Measurements from ENCODE around the gene IGFBP7.

IGFBP7 gene

DNA sequence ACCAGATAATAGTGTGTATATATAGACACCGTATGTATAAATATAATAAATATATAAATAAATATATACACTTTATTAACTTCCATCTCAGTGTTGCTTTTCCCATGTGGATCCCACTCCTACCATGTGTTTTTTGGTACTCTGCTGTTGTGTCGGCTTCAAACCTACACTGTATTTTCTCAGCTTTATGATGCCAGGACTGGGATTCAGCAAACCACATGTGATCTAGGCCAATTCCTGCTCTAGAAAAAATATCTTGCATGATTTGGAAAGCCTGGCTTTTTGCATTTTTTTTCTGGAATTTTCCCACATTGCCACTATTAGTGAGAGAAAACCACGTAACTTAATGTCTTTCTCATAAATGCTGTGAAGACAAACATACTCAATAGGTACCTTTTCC, 75.7 kb downstream of the IGFBP7 start:
- FAIRE-seq = no peak

DNA sequence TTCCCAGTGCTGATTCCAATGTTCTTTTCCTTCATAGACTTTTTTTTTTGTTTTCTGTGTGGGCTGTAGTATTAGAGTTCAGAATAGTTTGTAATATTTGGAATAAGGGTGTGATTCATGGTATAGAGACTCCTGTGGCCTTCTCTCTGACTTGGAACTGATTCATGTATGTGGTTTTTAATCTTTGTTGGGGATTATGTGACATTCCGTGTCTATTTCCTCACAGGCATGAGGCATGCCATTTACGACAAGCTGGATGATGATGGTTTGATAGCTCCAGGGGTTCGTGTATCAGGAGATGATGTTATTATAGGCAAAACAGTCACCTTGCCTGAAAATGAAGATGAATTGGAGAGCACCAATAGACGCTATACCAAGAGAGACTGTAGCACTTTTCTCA, 87.1 kb downstream of the IGFBP7 start:
- FAIRE-seq = no peak

DNA sequence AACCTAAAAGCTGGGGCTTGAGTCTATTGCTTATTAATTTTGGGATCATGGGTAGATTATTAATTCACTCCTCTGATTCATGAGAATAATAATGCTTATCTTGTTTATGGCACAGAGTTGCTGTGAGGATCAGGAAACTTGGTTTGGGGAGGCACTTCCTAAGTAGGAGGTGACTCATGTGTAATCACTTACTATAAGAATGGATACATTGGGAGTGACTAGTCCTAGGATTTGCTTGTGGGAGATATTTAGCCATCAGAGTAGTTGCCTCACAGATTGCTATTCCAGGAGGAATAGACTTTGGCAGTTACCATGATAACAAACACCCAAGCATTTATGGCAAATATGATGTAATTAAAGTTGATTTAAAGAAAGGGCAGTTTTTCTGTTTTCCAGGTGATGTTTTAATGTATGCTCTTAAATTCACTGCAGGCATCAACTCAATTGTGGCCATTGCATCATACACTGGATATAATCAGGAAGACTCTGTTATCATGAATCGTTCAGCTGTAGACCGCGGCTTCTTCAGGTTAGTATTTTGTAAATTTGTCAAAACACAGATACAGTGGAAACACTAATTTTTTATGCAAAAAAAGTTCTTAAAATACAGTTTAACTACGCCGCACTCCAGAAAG, 89.6 kb downstream of the IGFBP7 start:
- no peak for FAIRE-seq

DNA sequence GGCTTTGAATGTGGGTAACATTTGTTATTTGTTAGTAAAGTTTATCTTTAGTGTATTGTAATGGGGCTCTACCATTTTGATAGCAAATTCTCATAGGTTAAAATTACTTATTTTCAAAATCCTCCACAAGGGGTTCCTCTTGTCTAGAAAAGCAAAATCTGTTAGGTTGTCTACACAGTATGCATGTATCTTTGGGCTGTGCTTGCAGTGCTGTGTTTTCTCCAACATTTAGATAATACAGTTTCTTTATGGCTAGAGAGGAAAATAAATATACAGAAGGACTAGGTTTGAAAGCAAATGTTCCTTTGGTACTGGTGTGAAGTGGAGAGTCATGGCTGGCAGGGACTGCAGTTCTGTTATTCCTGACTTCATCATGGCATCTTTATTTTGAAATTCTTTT, 91.2 kb downstream of the IGFBP7 start:
- FAIRE-seq = no peak

DNA sequence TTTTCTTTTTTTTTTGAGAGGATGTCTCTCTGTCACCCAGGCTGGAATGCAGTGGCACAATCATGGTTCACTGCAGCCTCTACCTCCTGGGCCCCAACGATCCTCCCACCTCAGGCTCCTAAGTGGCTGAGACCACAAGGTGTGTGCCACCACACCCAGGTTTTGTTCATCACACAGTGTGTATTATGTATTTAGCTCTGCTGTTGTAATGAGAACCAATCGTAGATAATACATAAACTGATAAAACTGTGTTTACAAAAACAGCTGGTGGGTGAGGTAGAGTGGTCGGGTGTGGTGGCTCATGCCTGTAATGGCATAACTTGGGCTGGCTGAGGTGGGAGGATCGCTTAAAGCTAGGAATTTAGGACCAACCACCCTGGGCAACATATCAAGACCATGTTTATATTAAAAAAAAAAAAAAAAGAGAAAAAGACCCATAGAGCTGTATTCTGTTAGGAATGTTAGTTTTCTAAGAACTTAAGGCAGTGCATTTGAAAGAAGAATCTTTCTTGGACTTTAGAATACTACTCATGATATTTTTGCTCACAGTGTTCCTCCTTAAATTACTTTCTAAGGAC, 96.6 kb downstream of the IGFBP7 start:
- FAIRE-seq = no peak

DNA sequence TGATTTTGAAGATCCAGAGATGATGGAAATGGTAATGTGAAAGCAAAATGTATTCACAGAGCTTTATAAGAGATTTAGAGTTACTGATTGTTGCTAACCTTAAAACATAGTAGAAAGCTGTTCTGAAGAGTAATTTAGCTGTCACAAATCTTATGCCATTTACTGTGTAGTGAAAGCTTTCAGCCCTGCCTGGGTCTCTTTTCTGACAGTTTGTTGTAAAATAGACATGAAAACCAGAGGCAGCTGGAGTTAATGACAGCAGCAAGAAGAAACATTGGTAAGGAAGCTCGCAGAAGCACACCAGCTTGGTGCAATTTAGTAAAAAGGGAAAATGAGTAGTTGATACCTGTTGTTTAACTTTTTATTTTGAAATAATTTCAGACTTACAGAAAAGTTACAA, 110.4 kb downstream of the IGFBP7 start:
- FAIRE-seq = no peak

DNA sequence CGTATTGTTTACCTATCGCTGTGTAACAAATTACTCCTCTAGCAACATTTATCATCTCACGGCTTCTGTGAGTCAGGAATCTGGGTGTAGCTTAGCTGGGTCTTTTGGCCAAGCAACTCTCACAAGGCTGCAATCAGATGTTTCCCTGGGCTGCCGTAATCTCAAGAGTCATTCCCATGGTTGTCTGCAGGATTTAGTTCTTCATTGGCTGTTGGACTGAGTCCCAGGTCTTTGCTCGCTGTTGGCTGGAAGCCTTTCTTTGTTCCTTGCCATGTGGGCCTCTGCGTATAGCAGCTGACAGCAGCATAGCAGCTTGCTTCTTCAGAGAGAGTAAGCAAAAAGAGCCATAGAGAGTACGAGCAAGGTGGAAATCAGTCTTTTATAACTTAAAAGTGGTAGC, 114.7 kb downstream of the IGFBP7 start:
- FAIRE-seq = no peak

DNA sequence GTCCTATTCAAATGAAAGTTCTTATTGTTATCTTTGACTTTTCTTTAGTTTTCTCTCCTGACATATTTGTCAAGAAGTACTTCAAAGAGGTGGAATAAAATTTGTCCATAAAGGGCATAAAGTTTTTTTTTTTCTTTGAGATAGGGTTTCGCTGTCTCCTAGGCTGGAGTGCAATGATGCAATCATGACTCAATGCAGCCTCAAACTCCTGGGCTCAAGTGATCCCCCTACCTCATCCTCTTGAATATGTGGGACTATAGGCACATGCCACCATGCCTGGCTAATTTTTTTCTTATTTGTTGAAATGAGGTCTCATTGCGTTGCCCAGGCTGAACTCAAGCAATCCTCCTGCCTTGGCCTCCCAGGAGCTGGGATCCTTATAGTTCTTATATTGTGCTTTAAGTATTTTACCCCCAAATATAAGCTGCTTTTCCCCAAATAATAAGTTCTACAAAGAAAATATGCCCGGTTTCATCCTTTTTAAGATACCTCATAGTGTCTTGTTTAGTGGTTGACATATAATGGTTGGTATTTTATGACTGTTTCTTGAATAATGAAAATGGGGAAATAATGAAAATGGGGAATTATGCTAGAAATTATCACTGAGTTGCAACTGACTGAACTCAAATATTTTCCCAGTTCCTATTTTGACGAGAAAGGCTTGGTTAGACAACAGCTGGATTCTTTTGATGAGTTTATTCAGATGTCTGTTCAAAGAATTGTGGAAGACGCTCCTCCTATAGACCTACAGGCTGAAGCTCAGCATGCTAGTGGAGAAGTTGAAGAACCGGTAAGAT, 119.9 kb downstream of the IGFBP7 start:
- no peak for FAIRE-seq

DNA sequence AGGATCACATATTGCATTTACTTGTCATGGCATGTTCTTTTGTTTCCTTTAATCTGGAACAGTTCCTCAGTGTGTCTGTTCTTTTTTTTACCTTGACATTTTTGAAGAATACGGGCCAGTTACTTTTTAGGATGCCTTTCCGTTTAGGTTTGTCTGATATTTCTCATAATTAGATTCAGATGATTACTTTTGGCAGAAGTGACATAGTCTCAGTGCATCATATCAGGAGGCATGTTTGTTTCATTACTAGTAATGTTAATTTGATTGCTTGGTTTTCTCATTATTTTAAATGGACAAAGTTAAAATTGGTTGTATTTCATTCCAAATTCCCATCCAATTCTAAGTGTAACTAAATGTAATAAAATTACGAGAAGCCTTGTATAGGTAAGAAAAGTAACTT, 123.2 kb downstream of the IGFBP7 start:
- FAIRE-seq = no peak

DNA sequence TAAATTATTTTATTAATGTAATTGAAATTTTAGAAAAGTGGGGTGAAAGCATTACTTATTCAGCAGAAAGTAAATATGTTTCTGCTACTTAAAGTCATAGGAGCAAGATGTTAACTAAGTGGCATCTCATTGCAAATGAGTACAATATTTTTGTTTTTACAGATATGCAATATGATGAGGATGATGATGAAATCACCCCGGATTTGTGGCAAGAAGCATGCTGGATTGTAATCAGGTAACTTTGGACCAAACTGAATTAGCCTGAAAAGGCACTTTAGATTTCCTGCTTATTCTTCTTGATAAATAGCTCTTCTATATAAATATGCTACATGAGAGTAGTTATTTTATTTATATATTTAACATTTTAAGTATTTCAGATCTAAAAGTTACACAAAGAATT, 124.0 kb downstream of the IGFBP7 start:
- FAIRE-seq = no peak

DNA sequence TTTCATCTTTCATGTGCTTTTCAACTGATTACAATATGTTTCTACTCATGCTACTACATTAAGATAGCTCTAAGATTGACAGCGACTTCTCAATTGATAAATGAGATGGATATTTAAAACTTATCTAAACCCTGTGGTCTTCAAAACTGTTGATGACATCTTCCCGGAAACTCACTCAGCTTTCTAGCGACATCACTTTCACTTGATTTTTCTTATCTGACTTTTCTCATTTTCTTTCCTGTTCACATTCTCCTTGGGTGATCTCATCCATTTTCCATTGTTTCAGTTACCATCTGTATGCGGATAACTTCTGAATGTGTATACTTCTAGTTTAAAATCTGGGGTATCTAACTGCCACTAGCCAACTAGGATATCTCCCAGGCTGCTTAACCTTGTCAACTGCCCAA, 128.4 kb downstream of the IGFBP7 start:
- no peak for FAIRE-seq

Measured in A204.1 (cell line).